LNCaP clone FGC (cell line): ENCODE measurements around the gene BMP2K.

Source experiments
- DNase-seq: peaks from one replicate; pipeline ENCODE4 v3.0.0-alpha.2; 2011; ENCODE audit warnings: low read depth
- H3K4me3 ChIP-seq: 2 replicates; pipeline ENCODE4 v1.5.1; 2011; ENCODE audit warnings: mild to moderate bottlenecking, low read depth, low read length, control low read depth
- TF ChIP-seq, protein P1 (sequence below): IDR thresholded peaks from 2 replicates; pipeline ENCODE4 v1.5.1; 2012; ENCODE audit warnings: mild to moderate bottlenecking; ENCODE audit not compliant: control insufficient read depth, insufficient read depth; ENCODE audit errors: extremely low read depth

Gene BMP2K

DNA sequence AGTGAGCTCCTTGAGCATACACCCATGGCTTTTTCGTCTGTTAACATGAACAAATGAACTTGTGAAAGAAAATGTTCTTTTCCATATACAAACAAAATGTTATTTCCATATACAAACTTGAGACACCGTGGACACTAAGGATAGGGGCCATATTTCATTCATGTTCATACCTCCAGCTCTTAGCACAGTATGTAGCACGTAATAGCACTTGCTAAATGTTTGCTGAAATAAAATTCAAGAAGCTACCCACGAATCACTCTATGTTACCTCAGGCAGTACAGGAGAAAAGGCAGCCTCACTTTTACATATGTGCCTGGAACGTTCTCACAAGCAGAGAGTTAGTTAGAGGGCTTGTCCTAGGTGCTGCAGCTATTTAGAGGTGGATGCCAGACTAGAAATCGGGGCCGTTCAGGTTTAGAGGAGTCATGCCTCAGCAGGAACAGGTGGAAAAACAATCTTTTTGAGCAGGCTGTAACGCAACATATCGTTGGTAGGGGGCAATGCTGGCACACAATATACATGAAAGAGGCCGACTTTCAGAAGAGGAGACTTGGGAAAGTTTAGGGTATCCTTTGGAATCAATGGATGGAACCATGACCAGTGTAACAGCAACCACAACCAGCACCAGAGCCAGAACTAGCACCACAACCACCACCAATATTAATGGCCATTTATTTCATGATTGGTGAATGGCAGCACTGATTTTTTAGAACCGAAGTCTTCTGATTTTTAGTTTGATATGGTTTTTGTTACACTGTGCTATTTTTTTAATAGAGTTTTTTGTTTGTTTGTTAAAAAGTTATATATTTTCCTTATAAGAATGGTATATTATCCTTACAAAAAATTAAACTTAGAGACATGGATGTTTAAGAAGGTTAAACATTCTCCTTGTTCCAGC, 177.9 kb downstream of the BMP2K start:
- H3K4me3 ChIP-seq, result no peak overlapping the region
- DNase-seq, result no peak
- TF ChIP-seq, protein P1, sequence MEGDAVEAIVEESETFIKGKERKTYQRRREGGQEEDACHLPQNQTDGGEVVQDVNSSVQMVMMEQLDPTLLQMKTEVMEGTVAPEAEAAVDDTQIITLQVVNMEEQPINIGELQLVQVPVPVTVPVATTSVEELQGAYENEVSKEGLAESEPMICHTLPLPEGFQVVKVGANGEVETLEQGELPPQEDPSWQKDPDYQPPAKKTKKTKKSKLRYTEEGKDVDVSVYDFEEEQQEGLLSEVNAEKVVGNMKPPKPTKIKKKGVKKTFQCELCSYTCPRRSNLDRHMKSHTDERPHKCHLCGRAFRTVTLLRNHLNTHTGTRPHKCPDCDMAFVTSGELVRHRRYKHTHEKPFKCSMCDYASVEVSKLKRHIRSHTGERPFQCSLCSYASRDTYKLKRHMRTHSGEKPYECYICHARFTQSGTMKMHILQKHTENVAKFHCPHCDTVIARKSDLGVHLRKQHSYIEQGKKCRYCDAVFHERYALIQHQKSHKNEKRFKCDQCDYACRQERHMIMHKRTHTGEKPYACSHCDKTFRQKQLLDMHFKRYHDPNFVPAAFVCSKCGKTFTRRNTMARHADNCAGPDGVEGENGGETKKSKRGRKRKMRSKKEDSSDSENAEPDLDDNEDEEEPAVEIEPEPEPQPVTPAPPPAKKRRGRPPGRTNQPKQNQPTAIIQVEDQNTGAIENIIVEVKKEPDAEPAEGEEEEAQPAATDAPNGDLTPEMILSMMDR, result peak; percentile 73

DNA sequence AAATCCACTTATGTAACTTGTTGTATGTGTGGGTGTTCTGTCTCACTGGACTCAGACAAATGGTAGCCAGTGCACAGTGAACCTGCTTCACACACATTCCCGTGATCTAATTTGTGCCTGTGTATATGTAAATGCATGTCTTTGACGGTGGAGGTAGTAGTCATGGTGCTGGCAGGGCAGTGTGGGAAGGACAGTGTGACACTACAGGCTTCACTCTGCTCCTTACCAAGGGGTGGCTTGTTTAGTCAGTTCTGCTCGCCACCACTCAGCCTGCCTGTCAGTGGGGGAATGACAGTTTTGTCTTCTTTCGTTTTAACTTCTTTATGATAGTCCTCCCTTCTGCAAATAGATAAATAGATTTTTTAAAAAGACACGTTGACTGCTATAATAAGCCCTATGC, 180.8 kb downstream of the BMP2K start:
- TF ChIP-seq, protein P1, result no peak
- no peak overlapping the region for H3K4me3 ChIP-seq
- DNase-seq, result no peak

DNA sequence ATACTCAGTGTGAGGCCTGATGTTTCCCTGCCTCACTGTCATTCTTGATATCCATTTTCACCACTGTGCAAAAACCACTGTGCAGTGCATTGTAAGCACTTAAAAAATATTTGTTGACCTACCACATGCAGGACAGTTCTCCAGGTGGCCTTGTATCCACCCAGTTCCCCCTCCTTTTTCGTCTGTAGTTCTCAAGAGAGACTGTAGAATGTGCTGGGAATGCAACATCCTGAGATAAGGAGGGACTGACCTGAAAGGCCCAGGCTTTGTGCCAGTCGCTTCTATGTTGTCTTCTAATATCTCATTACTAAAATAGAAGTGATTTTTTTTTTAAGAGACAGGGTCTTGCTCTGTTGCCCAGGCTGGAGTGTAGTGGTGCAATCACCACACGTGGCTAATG, 184.8 kb downstream of the BMP2K start:
- no peak for DNase-seq
- TF ChIP-seq, protein P1, result no peak
- no peak overlapping the region for H3K4me3 ChIP-seq
